ENCODE data around the gene ARHGAP21. TPM values are rescaled to one million over a fixed set of nuclear protein-coding genes. Genes with fewer than 3 reads are reported as not detected.
A peak's percentile ranks its signal among the peaks of the same experiment; 100 is the strongest.

ARHGAP21 gene
- total and polyA plus RNA-seq, 2 donors from 2014 or later = 12.7 to 74.3 TPM

DNA sequence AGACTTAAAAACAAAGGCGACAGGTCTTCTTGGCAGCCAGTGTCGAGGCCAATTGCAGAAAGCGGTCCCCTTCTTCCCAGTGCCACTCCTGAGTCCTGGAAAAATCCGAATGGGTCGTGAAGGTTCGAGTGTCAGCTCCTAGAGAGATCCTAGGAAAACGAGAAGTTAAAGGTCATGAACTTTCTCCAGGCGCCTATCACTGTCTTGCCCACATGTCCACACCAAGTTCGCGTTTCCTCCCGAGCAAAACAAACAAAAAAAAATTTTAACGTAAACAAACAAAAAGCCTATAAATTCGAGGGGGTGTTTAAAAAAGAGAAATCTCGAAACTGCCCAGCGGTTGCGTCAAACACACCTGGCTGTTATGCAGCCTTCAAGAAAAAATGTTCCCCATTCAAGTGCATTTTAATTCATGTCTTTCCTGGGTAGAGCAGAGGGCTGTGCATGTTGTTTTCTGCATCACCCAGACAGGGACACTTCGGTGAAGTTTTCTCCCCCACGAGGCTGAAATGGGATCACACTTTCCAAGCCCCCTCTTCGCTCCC, 1.5 kb downstream of the ARHGAP21 start:
- Histone ChIP-seq H3K27ac (ENCODE audit: low read depth in 2 of 2, low read length in 2 of 2) (peak overlapping the region; percentile 5 to 97), H3K9ac (ENCODE audit: low read length in 3 of 3) (peak overlapping the region; percentile 45 to 82 (median 54)), H3K9me3 (ENCODE audit: control insufficient read depth in 2 of 3, insufficient read depth in 1 of 3, low read length in 3 of 3) (no peaks in the 10 kb centered on the region), H3K36me3 (ENCODE audit: control insufficient read depth in 2 of 3, insufficient read depth in 3 of 3, low read length in 3 of 3) (no peaks in the 10 kb centered on the region), H3K27me3 (ENCODE audit: control insufficient read depth, insufficient read depth, low read length) (no peaks in the 10 kb centered on the region), H3K4me3 (ENCODE audit: low read length in 3 of 3) (peak overlapping the region; percentile 48 to 82 (median 76)), H3K4me1 (ENCODE audit: control insufficient read depth in 2 of 3, insufficient read depth in 2 of 3, low read depth in 1 of 3, low read length in 3 of 3) (peaks cover 0 to 20% (median 17%) of the 10 kb centered on the region in 3 donors)
- no peak for FAIRE-seq
- intact Hi-C loops (cut with DNase I) = no loop called here
- TF ChIP-seq, protein P1, sequence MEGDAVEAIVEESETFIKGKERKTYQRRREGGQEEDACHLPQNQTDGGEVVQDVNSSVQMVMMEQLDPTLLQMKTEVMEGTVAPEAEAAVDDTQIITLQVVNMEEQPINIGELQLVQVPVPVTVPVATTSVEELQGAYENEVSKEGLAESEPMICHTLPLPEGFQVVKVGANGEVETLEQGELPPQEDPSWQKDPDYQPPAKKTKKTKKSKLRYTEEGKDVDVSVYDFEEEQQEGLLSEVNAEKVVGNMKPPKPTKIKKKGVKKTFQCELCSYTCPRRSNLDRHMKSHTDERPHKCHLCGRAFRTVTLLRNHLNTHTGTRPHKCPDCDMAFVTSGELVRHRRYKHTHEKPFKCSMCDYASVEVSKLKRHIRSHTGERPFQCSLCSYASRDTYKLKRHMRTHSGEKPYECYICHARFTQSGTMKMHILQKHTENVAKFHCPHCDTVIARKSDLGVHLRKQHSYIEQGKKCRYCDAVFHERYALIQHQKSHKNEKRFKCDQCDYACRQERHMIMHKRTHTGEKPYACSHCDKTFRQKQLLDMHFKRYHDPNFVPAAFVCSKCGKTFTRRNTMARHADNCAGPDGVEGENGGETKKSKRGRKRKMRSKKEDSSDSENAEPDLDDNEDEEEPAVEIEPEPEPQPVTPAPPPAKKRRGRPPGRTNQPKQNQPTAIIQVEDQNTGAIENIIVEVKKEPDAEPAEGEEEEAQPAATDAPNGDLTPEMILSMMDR (IDR thresholded peaks at IDR 0.05; ENCODE audit: borderline replicate concordance, extremely low read depth, insufficient read depth) = no peak
- DNase-seq = no peak

DNA sequence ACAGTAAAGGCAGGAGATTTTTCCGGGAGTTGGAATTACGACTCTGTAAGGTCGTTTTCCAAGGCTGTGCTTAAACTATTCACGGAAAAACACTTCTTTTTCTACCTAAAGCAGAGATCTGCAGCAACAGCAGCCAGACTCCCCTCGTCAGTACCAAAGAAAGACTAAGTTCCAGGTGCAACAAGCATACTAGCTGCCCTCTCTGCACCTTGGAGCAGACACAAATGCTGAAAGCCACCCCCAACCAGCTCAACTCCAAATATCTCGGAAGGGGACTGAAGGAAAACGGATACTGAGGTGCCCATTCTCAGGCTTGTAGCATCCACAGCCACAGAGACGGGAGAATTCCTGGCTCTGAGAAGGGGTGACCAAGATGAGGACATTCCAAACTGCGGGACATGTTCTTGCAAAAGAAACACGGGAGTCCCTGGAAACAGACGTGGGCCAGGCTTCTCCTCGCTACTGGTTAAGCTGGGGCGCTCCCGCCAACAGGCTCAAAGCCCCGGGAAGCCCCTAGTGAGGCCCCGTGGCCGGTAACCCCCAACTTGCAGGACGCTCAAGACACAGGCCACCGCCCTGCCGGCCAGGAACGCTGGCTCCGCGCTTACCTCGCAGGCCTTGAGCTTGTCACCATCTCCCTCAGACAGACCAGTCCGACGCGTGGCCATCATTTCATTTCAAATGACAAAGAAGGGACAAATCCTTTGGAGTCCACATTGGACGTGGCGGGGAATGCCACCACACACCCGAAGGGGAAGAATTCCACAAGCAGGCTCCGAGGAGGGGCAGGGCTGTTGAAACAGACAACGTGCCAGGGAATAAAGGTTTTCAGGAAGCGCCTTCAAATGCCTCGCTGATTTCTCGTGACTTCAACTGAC, 2.2 kb downstream of the ARHGAP21 start:
- Histone ChIP-seq H3K9me3 (ENCODE audit: control insufficient read depth in 2 of 3, insufficient read depth in 1 of 3, low read length in 3 of 3) (no peaks in the 10 kb centered on the region), H3K27me3 (ENCODE audit: control insufficient read depth, insufficient read depth, low read length) (no peaks in the 10 kb centered on the region), H3K4me3 (ENCODE audit: low read length in 3 of 3) (peak overlapping the region; percentile 48 to 82 (median 76)), H3K36me3 (ENCODE audit: control insufficient read depth in 2 of 3, insufficient read depth in 3 of 3, low read length in 3 of 3) (peaks cover 0 to 3% (median 0%) of the 10 kb centered on the region in 3 donors), H3K27ac (ENCODE audit: low read depth in 2 of 2, low read length in 2 of 2) (peak overlapping the region; percentile 45 to 64), H3K4me1 (ENCODE audit: control insufficient read depth in 2 of 3, insufficient read depth in 2 of 3, low read depth in 1 of 3, low read length in 3 of 3) (peaks cover 0 to 25% (median 22%) of the 10 kb centered on the region in 3 donors), H3K9ac (ENCODE audit: low read length in 3 of 3) (peak overlapping the region; percentile 8 to 82 (median 41))
- TF ChIP-seq, protein P1 (IDR thresholded peaks at IDR 0.05; ENCODE audit: borderline replicate concordance, extremely low read depth, insufficient read depth) = no peak
- DNase-seq (peak; percentile 32 to 81 (median 52)), FAIRE-seq (no peak)
- intact Hi-C loops (cut with DNase I) = no loop called here

DNA sequence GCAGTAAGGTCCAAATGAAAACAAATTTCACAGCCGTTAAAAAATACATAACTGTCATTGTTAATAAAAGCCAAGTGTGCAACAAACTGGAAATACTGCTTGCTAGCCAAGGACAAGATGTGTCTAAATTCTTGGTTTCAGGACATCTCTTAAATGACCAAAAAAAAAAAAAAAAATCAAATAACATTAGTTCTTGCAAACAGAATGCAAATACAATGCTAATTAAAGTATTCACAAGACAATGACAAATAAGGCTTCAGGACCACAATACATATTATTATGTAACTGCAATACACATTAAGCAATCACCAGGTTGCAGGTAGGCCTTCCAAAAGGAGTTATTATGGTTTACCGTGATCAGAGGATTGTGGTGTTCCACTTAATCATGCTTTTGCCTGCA, 3.6 kb downstream of the ARHGAP21 start:
- no peaks in the 10 kb centered on the region for H3K27me3 ChIP-seq (ENCODE audit: control insufficient read depth, insufficient read depth, low read length)
- H3K27ac ChIP-seq (ENCODE audit: low read depth in 2 of 2, low read length in 2 of 2) = no peak overlapping the region
- no peaks in the 10 kb centered on the region for H3K9me3 ChIP-seq (ENCODE audit: control insufficient read depth in 2 of 3, insufficient read depth in 1 of 3, low read length in 3 of 3)
- FAIRE-seq = no peak
- peak overlapping the region in 2 of 3 donors; percentile 25 to 82 for H3K9ac ChIP-seq (ENCODE audit: low read length in 3 of 3)
- H3K4me3 ChIP-seq (ENCODE audit: low read length in 3 of 3) = peak overlapping the region; percentile 31 to 82 (median 48)
- DNase-seq = no peak
- TF ChIP-seq, protein P1 (IDR thresholded peaks at IDR 0.05; ENCODE audit: borderline replicate concordance, extremely low read depth, insufficient read depth) = no peak
- H3K4me1 ChIP-seq (ENCODE audit: control insufficient read depth in 2 of 3, insufficient read depth in 2 of 3, low read depth in 1 of 3, low read length in 3 of 3) = peaks cover 0 to 31% (median 18%) of the 10 kb centered on the region in 3 donors
- intact Hi-C loops (cut with DNase I) = no loop called here
- H3K36me3 ChIP-seq (ENCODE audit: control insufficient read depth in 2 of 3, insufficient read depth in 3 of 3, low read length in 3 of 3) = peaks cover 0 to 3% (median 0%) of the 10 kb centered on the region in 3 donors

Measured in kidney (tissue), 14 donors.